Measurements from ENCODE around the gene LMX1A.

- TF ChIP-seq CBX8 (IDR thresholded peaks at IDR 0.05) (no peak), POLR2A (IDR thresholded peaks at IDR 0.05; ENCODE audit: low read length) (no peak), JUN (IDR thresholded peaks at IDR 0.05) (no peak), ESRRA (IDR thresholded peaks at IDR 0.05; ENCODE audit: borderline replicate concordance, low read length) (no peak), MAFK (IDR thresholded peaks at IDR 0.05; ENCODE audit: partially characterized antibody) (no peak), REST (IDR thresholded peaks at IDR 0.05) (no peak), EHMT2 (IDR thresholded peaks at IDR 0.05; ENCODE audit: low read depth) (no peak)
- TF ChIP-seq, protein P1, sequence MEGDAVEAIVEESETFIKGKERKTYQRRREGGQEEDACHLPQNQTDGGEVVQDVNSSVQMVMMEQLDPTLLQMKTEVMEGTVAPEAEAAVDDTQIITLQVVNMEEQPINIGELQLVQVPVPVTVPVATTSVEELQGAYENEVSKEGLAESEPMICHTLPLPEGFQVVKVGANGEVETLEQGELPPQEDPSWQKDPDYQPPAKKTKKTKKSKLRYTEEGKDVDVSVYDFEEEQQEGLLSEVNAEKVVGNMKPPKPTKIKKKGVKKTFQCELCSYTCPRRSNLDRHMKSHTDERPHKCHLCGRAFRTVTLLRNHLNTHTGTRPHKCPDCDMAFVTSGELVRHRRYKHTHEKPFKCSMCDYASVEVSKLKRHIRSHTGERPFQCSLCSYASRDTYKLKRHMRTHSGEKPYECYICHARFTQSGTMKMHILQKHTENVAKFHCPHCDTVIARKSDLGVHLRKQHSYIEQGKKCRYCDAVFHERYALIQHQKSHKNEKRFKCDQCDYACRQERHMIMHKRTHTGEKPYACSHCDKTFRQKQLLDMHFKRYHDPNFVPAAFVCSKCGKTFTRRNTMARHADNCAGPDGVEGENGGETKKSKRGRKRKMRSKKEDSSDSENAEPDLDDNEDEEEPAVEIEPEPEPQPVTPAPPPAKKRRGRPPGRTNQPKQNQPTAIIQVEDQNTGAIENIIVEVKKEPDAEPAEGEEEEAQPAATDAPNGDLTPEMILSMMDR (IDR thresholded peaks at IDR 0.05) = no peak
- TF ChIP-seq, protein P2, sequence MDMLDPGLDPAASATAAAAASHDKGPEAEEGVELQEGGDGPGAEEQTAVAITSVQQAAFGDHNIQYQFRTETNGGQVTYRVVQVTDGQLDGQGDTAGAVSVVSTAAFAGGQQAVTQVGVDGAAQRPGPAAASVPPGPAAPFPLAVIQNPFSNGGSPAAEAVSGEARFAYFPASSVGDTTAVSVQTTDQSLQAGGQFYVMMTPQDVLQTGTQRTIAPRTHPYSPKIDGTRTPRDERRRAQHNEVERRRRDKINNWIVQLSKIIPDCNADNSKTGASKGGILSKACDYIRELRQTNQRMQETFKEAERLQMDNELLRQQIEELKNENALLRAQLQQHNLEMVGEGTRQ (IDR thresholded peaks at IDR 0.05) = no peak
- TF ChIP-seq, protein P3, sequence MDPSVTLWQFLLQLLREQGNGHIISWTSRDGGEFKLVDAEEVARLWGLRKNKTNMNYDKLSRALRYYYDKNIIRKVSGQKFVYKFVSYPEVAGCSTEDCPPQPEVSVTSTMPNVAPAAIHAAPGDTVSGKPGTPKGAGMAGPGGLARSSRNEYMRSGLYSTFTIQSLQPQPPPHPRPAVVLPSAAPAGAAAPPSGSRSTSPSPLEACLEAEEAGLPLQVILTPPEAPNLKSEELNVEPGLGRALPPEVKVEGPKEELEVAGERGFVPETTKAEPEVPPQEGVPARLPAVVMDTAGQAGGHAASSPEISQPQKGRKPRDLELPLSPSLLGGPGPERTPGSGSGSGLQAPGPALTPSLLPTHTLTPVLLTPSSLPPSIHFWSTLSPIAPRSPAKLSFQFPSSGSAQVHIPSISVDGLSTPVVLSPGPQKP (IDR thresholded peaks at IDR 0.05; ENCODE audit: low read depth, low read length) = no peak
These were observed 144.3 kb downstream of the LMX1A start for GRCh38 chr1:165212229-165212628.

Measured in A549 (cell line).